ENCODE data around the gene TYW1B.
"Not testable (repeated sequence)": the region's sequence is repeated elsewhere in the genome, so short reads cannot be mapped to it uniquely, and the experiment has no call there.

TYW1B gene

GRCh38 chr7:72810437-72810836, 17.6 kb downstream of the TYW1B start:
- DNase-seq (ENCODE audit: low spot score), result not testable (repeated sequence)

GRCh38 chr7:72808511-72808910, 19.5 kb downstream of the TYW1B start:
- DNase-seq (ENCODE audit: low spot score), result not testable (repeated sequence)

GRCh38 chr7:72806851-72807250, 21.1 kb downstream of the TYW1B start:
- DNase-seq (ENCODE audit: low spot score), result not testable (repeated sequence)

- DNase-seq (ENCODE audit: low spot score), result no peak
These were observed 22.2 kb downstream of the TYW1B start for GRCh38 chr7:72805526-72806494.

- not testable (repeated sequence) for DNase-seq (ENCODE audit: low spot score)
These were observed 24.2 kb downstream of the TYW1B start for GRCh38 chr7:72803778-72804177.

- DNase-seq (ENCODE audit: low spot score), result not testable (repeated sequence)
These were observed 26.4 kb downstream of the TYW1B start for GRCh38 chr7:72801564-72801963.

- not testable (repeated sequence) for DNase-seq (ENCODE audit: low spot score)
These were observed 32.6 kb downstream of the TYW1B start for GRCh38 chr7:72795401-72795800.

GRCh38 chr7:72793791-72794190, 34.2 kb downstream of the TYW1B start:
- DNase-seq (ENCODE audit: low spot score), result no peak

- not testable (repeated sequence) for DNase-seq (ENCODE audit: low spot score)
These were observed 37.3 kb downstream of the TYW1B start for GRCh38 chr7:72790698-72791060.

- DNase-seq (ENCODE audit: low spot score), result not testable (repeated sequence)
These were observed 37.8 kb downstream of the TYW1B start for GRCh38 chr7:72790048-72790697.

- no peak for DNase-seq (ENCODE audit: low spot score)
These were observed 42.6 kb downstream of the TYW1B start for GRCh38 chr7:72785166-72785955.

- not testable (repeated sequence) for DNase-seq (ENCODE audit: low spot score)
These were observed 44.2 kb downstream of the TYW1B start for GRCh38 chr7:72783601-72784370.

GRCh38 chr7:72781631-72782030, 46.4 kb downstream of the TYW1B start:
- no peak for DNase-seq (ENCODE audit: low spot score)

GRCh38 chr7:72781161-72781560, 46.8 kb downstream of the TYW1B start:
- no peak for DNase-seq (ENCODE audit: low spot score)

- DNase-seq (ENCODE audit: low spot score), result not testable (repeated sequence)
These were observed 47.6 kb downstream of the TYW1B start for GRCh38 chr7:72780289-72780894.

GRCh38 chr7:72777167-72777566, 50.8 kb downstream of the TYW1B start:
- not testable (repeated sequence) for DNase-seq (ENCODE audit: low spot score)

GRCh38 chr7:72772627-72773026, 55.4 kb downstream of the TYW1B start:
- DNase-seq (ENCODE audit: low spot score), result not testable (repeated sequence)

GRCh38 chr7:72766994-72767393, 61.0 kb downstream of the TYW1B start:
- not testable (repeated sequence) for DNase-seq (ENCODE audit: low spot score)

GRCh38 chr7:72760602-72761001, 67.4 kb downstream of the TYW1B start:
- DNase-seq (ENCODE audit: low spot score), result no peak

GRCh38 chr7:72754312-72754711, 73.7 kb downstream of the TYW1B start:
- no peak for DNase-seq (ENCODE audit: low spot score)

- no peak for DNase-seq (ENCODE audit: low spot score)
These were observed 74.2 kb downstream of the TYW1B start for GRCh38 chr7:72753781-72754180.

Measured in CD4-positive, alpha-beta T cell treated with Interleukin-15 for 4 hours (primary cell).